Measurements from ENCODE around the gene PLEKHM3.

DNA sequence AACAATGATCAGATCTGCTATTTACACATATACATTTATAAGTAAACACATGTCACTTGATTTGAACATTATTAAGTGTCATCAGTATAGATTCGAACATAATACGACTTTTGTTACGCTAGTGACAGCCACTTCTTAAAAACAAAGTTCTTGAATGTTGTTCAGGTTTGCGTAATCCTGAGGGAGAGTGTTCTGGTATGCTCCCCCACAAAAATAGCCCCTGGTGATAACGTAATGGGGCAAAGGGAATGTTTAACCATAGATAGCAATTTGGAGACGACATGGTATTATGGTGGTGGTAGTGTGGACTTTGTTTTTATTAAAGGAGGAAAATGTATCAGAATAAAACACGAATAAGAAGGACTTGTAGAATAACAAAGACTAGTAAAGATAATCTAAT, 90.6 kb downstream of the PLEKHM3 start:
- TF ChIP-seq, protein P1, sequence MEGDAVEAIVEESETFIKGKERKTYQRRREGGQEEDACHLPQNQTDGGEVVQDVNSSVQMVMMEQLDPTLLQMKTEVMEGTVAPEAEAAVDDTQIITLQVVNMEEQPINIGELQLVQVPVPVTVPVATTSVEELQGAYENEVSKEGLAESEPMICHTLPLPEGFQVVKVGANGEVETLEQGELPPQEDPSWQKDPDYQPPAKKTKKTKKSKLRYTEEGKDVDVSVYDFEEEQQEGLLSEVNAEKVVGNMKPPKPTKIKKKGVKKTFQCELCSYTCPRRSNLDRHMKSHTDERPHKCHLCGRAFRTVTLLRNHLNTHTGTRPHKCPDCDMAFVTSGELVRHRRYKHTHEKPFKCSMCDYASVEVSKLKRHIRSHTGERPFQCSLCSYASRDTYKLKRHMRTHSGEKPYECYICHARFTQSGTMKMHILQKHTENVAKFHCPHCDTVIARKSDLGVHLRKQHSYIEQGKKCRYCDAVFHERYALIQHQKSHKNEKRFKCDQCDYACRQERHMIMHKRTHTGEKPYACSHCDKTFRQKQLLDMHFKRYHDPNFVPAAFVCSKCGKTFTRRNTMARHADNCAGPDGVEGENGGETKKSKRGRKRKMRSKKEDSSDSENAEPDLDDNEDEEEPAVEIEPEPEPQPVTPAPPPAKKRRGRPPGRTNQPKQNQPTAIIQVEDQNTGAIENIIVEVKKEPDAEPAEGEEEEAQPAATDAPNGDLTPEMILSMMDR (IDR thresholded peaks at IDR 0.05; ENCODE audit: extremely low read depth in 1 of 2, insufficient read depth in 1 of 2, low read depth in 1 of 2, low read length in 2 of 2) = no peak
- TF ChIP-seq POLR2A (IDR thresholded peaks at IDR 0.05; ENCODE audit: low read depth, low read length) (no peak), FOS (IDR thresholded peaks at IDR 0.05; ENCODE audit: borderline replicate concordance, insufficient read depth, low read length) (no peak), GATA2 (IDR thresholded peaks at IDR 0.05; ENCODE audit: insufficient read depth, insufficient read length, low read depth, low read length) (no peak), EZH2 (IDR thresholded peaks at IDR 0.05; ENCODE audit: borderline replicate concordance, low read depth, low read length, severe bottlenecking) (no peak), POLR2AphosphoS5 (IDR thresholded peaks at IDR 0.05; ENCODE audit: insufficient read depth, low read depth, low read length) (no peak), JUN (IDR thresholded peaks at IDR 0.05; ENCODE audit: borderline replicate concordance, insufficient read depth, insufficient read length, low read depth) (no peak)
- TF ChIP-seq, protein P2, sequence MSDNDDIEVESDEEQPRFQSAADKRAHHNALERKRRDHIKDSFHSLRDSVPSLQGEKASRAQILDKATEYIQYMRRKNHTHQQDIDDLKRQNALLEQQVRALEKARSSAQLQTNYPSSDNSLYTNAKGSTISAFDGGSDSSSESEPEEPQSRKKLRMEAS (IDR thresholded peaks at IDR 0.05; ENCODE audit: insufficient read depth, insufficient read length) = no peak
